Fibroblast of lung (primary cell): ENCODE results near the gene RAPGEF2. TPM values are rescaled to one million over a fixed set of nuclear protein-coding genes. Genes with fewer than 3 reads are reported as not detected.

ENCODE experiments used
- DNase-seq, 2 donors: peaks; one replicate each; pipeline versions ENCODE4 v3.0.0 to v3.0.0-alpha.2; 2010; ENCODE audit warnings: low read depth in 2 of 2
- H2AFZ ChIP-seq: 2 replicates; pipeline ENCODE4 v1.5.1; 2012; ENCODE audit warnings: low read length, control low read depth, inconsistent platforms
- H3K27ac ChIP-seq: 2 replicates; pipeline ENCODE4 v1.5.1; 2011; ENCODE audit warnings: low read length, control low read depth; ENCODE audit not compliant: insufficient read depth
- H3K27me3 ChIP-seq: 2 replicates; pipeline ENCODE4 v1.5.1; 2011; ENCODE audit warnings: mild to moderate bottlenecking, low read length; ENCODE audit not compliant: control insufficient read depth, insufficient read depth
- H3K36me3 ChIP-seq: 2 replicates; pipeline ENCODE4 v1.5.1; 2011; ENCODE audit warnings: low read length; ENCODE audit not compliant: control insufficient read depth, insufficient read depth
- H3K4me1 ChIP-seq: 2 replicates; pipeline ENCODE4 v1.5.1; 2011; ENCODE audit warnings: low read length; ENCODE audit not compliant: control insufficient read depth, insufficient read depth; ENCODE audit errors: extremely low read depth
- H3K4me2 ChIP-seq: 2 replicates; pipeline ENCODE4 v1.5.1; 2011; ENCODE audit warnings: low read length, control low read depth; ENCODE audit not compliant: insufficient read depth; ENCODE audit errors: extremely low read depth
- H3K4me3 ChIP-seq, 4 experiments: fragments of 200-600 bp in 1 of 4; sonication (generic) in 1 of 4; replicated peaks in 1 of 4; 2 replicates each; pipeline ENCODE4 v1.5.1; 2011 to 2016; ENCODE audit warnings: low read length in 4 of 4, low read depth in 3 of 4, mild to moderate bottlenecking in 3 of 4, control low read depth in 2 of 4, inconsistent platforms in 1 of 4, mixed read lengths in 1 of 4; ENCODE audit not compliant: insufficient read depth in 1 of 4; ENCODE audit errors: control extremely low read depth in 1 of 4
- H3K79me2 ChIP-seq: 2 replicates; pipeline ENCODE4 v1.5.1; 2012; ENCODE audit warnings: mild to moderate bottlenecking, low read length, inconsistent platforms; ENCODE audit not compliant: control insufficient read depth, insufficient read depth
- H3K9ac ChIP-seq: 2 replicates; pipeline ENCODE4 v1.5.1; 2011; ENCODE audit warnings: mild to moderate bottlenecking, low read length, control low read depth; ENCODE audit not compliant: insufficient read depth
- H3K9me3 ChIP-seq: 2 replicates; pipeline ENCODE4 v1.5.1; 2012; ENCODE audit warnings: low read depth, low read length; ENCODE audit not compliant: control insufficient read depth, insufficient read depth
- H4K20me1 ChIP-seq: 2 replicates; pipeline ENCODE4 v1.5.1; 2011; ENCODE audit warnings: low read length; ENCODE audit not compliant: control insufficient read depth, insufficient read depth; ENCODE audit errors: extremely low read depth
- EZH2 ChIP-seq: IDR thresholded peaks from 2 replicates; pipeline ENCODE4 v1.5.1; 2012; ENCODE audit warnings: low read length, control low read depth, mild to moderate bottlenecking; ENCODE audit errors: missing control alignments
- polyA plus RNA-seq, 2 donors: library from polyadenylated mRNA; depleted of rRNA in 1 of 2; stranded (reverse) in 1 of 2; unstranded in 1 of 2; fragments of >200 nt; gene quantifications; 2 replicates each; pipeline ENCODE4 v1.2.1, GENCODE V29; 2011 to 2012; ENCODE audit warnings: missing spikeins in 1 of 2
- total RNA-seq: library from RNA; depleted of rRNA; stranded (reverse); fragments of >200 nt; gene quantifications from 2 replicates; pipeline ENCODE4 v1.2.1, GENCODE V29; 2014
- TF ChIP-seq, protein P1 (sequence below), 2 donors: IDR thresholded peaks in 1 of 2; conservative IDR thresholded peaks in 1 of 2; 1 replicate in 1 of 2; 2 replicates in 1 of 2; pipeline ENCODE4 v1.5.1; 2011 to 2012; ENCODE audit warnings: low read length in 2 of 2, control low read depth in 1 of 2, inconsistent platforms in 1 of 2, low read depth in 1 of 2, mild to moderate bottlenecking in 1 of 2

RAPGEF2 gene
- total and polyA plus RNA-seq, 2 donors (not counting 1 experiment from before 2014, with no cell fraction given): 45.5 to 58.5 TPM

DNA sequence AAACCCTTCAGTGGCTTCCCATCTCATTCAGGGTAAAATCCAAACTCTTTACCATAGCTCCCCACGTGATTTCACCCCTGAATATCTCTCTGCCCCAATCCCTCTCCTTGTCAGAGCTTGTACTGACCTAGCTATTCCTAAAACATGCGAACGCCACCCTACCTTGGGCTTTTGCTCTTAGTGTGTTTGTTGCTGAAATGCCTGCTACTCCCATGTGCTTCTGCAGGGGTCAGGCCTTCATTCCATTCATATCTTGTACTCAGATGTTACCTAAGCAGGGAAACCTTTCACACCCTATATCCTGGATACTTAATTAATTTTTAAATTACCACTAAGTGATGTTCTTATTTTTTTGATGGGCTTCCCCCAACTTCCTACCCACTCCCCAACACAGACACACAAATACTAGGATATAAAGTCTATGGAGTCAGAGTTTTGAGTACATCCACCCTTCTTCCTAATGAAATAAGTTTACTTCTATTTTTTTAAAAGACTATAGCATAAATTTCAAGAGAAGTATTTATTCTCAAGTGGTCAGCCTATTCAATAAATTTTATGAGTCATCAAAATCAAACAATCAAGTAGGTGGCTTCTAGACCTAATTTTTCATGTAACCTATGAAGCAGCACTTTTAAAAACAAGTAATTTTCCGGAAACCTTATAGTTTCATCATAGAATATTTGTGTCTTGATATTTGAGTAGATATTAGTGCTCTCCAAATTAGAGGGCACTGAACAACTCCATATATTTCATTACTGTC lies 189.4 kb downstream of the RAPGEF2 start:
- H3K9ac ChIP-seq: no peak overlapping the region
- no peak overlapping the region for H2AFZ ChIP-seq
- no peak for TF ChIP-seq EZH2
- TF ChIP-seq, protein P1, sequence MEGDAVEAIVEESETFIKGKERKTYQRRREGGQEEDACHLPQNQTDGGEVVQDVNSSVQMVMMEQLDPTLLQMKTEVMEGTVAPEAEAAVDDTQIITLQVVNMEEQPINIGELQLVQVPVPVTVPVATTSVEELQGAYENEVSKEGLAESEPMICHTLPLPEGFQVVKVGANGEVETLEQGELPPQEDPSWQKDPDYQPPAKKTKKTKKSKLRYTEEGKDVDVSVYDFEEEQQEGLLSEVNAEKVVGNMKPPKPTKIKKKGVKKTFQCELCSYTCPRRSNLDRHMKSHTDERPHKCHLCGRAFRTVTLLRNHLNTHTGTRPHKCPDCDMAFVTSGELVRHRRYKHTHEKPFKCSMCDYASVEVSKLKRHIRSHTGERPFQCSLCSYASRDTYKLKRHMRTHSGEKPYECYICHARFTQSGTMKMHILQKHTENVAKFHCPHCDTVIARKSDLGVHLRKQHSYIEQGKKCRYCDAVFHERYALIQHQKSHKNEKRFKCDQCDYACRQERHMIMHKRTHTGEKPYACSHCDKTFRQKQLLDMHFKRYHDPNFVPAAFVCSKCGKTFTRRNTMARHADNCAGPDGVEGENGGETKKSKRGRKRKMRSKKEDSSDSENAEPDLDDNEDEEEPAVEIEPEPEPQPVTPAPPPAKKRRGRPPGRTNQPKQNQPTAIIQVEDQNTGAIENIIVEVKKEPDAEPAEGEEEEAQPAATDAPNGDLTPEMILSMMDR (conservative IDR thresholded peaks at IDR 0.05 in 1 of 2, IDR thresholded peaks at IDR 0.05 in 1 of 2; ENCODE audit: low read depth in 1 of 2, low read length in 2 of 2): no peak
- no peaks in the 10 kb centered on the region for H4K20me1 ChIP-seq
- H3K4me3 ChIP-seq: no peak overlapping the region
- H3K79me2 ChIP-seq: peaks cover 8% of the 10 kb centered on the region
- H3K4me2 ChIP-seq: no peak overlapping the region
- no peaks in the 10 kb centered on the region for H3K36me3 ChIP-seq
- H3K27ac ChIP-seq: no peak overlapping the region
- no peaks in the 10 kb centered on the region for H3K27me3 ChIP-seq
- H3K4me1 ChIP-seq: peaks cover 18% of the 10 kb centered on the region
- no peak for DNase-seq
- H3K9me3 ChIP-seq: no peaks in the 10 kb centered on the region

- Histone ChIP-seq H4K20me1 (no peaks in the 10 kb centered on the region), H3K27me3 (no peaks in the 10 kb centered on the region), H3K9me3 (no peaks in the 10 kb centered on the region), H3K9ac (no peak overlapping the region), H3K79me2 (peaks cover 11% of the 10 kb centered on the region), H3K4me3 (no peak overlapping the region), H3K27ac (no peak overlapping the region), H3K4me1 (peaks cover 22% of the 10 kb centered on the region), H2AFZ (no peak overlapping the region), H3K4me2 (no peak overlapping the region), H3K36me3 (no peaks in the 10 kb centered on the region)
- DNase-seq: no peak
- TF ChIP-seq, protein P1 (conservative IDR thresholded peaks at IDR 0.05 in 1 of 2, IDR thresholded peaks at IDR 0.05 in 1 of 2; ENCODE audit: low read depth in 1 of 2, low read length in 2 of 2): no peak
- no peak for TF ChIP-seq EZH2
Observed at GRCh38 chr4:159293811-159294515, 191.1 kb downstream of the RAPGEF2 start.

DNA sequence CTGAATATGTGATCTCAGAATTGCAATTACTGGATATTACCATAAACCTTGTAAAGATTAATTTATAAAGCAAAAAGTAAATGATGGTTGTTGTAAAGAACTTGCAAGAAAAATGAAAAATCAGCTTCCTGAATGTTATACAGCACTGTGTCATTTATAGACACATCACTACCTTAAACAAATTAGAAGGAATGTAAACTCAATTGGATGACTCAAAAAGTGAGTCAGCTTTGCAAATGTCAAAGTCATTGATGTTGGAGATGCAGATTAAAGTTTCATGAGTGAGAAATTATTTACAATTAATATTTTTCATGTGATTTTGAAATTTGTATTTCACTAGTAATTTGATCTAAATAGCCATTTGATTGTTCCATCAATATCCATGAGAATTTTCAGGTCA lies 193.2 kb downstream of the RAPGEF2 start:
- Histone ChIP-seq H3K9me3 (no peaks in the 10 kb centered on the region), H3K27ac (peak overlapping the region; percentile 34), H3K36me3 (no peaks in the 10 kb centered on the region), H3K4me1 (peaks cover 20% of the 10 kb centered on the region), H4K20me1 (no peaks in the 10 kb centered on the region), H3K27me3 (no peaks in the 10 kb centered on the region), H2AFZ (no peak overlapping the region), H3K79me2 (peaks cover 11% of the 10 kb centered on the region), H3K4me3 (no peak overlapping the region), H3K4me2 (peak overlapping the region; percentile 65), H3K9ac (no peak overlapping the region)
- TF ChIP-seq EZH2: no peak
- TF ChIP-seq, protein P1 (conservative IDR thresholded peaks at IDR 0.05 in 1 of 2, IDR thresholded peaks at IDR 0.05 in 1 of 2; ENCODE audit: low read depth in 1 of 2, low read length in 2 of 2): no peak
- DNase-seq: peak; percentile 63 to 77
